Neural progenitor cell (in vitro differentiated cells): ENCODE data around the gene PNPLA6. TPM values are rescaled to one million over a fixed set of nuclear protein-coding genes. Genes with fewer than 3 reads are reported as not detected.

Source experiments
- DNase-seq: peaks from one replicate; pipeline ENCODE4 v3.0.0-alpha.2; 2016; ENCODE audit warnings: low spot score
- H2AFZ ChIP-seq: fragments of 200-600 bp; sonication (generic); replicated peaks from 2 replicates; pipeline ENCODE4 v1.6.1; 2016; ENCODE audit warnings: antibody characterized with exemption
- H3F3A ChIP-seq: fragments of 200-600 bp; sonication (generic); 2 replicates; pipeline ENCODE4 v1.6.1; 2016; ENCODE audit warnings: antibody characterized with exemption, low read depth
- H3K27ac ChIP-seq: fragments of 200-600 bp; sonication (generic); 2 replicates; pipeline ENCODE4 v1.5.1; 2016; ENCODE audit warnings: mild to moderate bottlenecking
- H3K27me3 ChIP-seq: fragments of 200-600 bp; sonication (generic); 2 replicates; pipeline ENCODE4 v1.6.1; 2016; ENCODE audit warnings: mild to moderate bottlenecking, moderate library complexity
- H3K36me3 ChIP-seq: fragments of 200-600 bp; sonication (generic); 2 replicates; pipeline ENCODE4 v1.5.1; 2016
- H3K4me1 ChIP-seq: fragments of 200-600 bp; sonication (generic); 2 replicates; pipeline ENCODE4 v1.6.1; 2016; ENCODE audit warnings: mixed run types
- H3K4me2 ChIP-seq: fragments of 200-600 bp; sonication (generic); 2 replicates; pipeline ENCODE4 v1.6.1; 2016
- H3K4me3 ChIP-seq: fragments of 200-600 bp; sonication (generic); 2 replicates; pipeline ENCODE4 v1.5.1; 2016
- H3K79me2 ChIP-seq: fragments of 200-600 bp; sonication (generic); 2 replicates; pipeline ENCODE4 v1.6.1; 2016; ENCODE audit warnings: low read depth
- H3K9ac ChIP-seq: fragments of 200-600 bp; sonication (generic); 2 replicates; pipeline ENCODE4 v1.6.1; 2016
- H3K9me3 ChIP-seq: fragments of 200-600 bp; sonication (generic); 2 replicates; pipeline ENCODE4 v1.5.1; 2016; ENCODE audit warnings: low read depth
- H4K20me1 ChIP-seq: fragments of 200-600 bp; sonication (generic); 2 replicates; pipeline ENCODE4 v1.6.1; 2016; ENCODE audit warnings: low read depth
- H3K27ac Mint-ChIP-seq: 3 replicates; pipeline ENCODE4 v1.8.0; 2021; ENCODE audit warnings: mixed read lengths
- H3K27me3 Mint-ChIP-seq: 2 replicates; pipeline ENCODE4 v1.8.0; 2022; ENCODE audit warnings: low read depth, mild to moderate bottlenecking, inconsistent platforms, moderate library complexity, mixed read lengths; ENCODE audit not compliant: insufficient read depth
- H3K36me3 Mint-ChIP-seq: 3 replicates; pipeline ENCODE4 v1.8.0; 2021; ENCODE audit warnings: mixed read lengths
- H3K4me1 Mint-ChIP-seq: 3 replicates; pipeline ENCODE4 v1.8.0; 2021; ENCODE audit warnings: mixed read lengths
- H3K4me3 Mint-ChIP-seq: 3 replicates; pipeline ENCODE4 v1.8.0; 2021; ENCODE audit warnings: mild to moderate bottlenecking, moderate library complexity, mixed read lengths
- H3K9me3 Mint-ChIP-seq: 3 replicates; pipeline ENCODE4 v1.8.0; 2020; ENCODE audit warnings: mixed read lengths
- EZH2 ChIP-seq: fragments of 200-600 bp; sonication (generic); IDR thresholded peaks from 2 replicates; pipeline ENCODE4 v1.6.1; 2017; ENCODE audit warnings: antibody characterized with exemption, mild to moderate bottlenecking, moderate library complexity
- EZH2phosphoT487 ChIP-seq: fragments of 200-600 bp; sonication (generic); IDR thresholded peaks from 2 replicates; pipeline ENCODE4 v1.6.1; 2017; ENCODE audit warnings: antibody characterized with exemption
- total RNA-seq: library from RNA; depleted of rRNA; stranded (reverse); fragments of >200 nt; gene quantifications from 2 replicates; pipeline ENCODE4 v1.2.3, GENCODE V29; 2015; ENCODE audit warnings: low replicate concordance
- TF ChIP-seq, protein P1 (sequence below): fragments of 200-600 bp; sonication (generic); IDR thresholded peaks from 2 replicates; pipeline ENCODE4 v1.5.1; 2017; ENCODE audit warnings: antibody characterized with exemption, mild to moderate bottlenecking

PNPLA6 gene
- total RNA-seq, 1 donor from 2014 or later, result 25.5 TPM

- Histone ChIP-seq H3K9me3 (no peaks in the 10 kb centered on the region), H3K4me1 (no peaks in the 10 kb centered on the region), H3K36me3 (no peaks in the 10 kb centered on the region), H3K9ac (no peak overlapping the region), H4K20me1 (no peaks in the 10 kb centered on the region), H3K27ac (no peak overlapping the region), H3K4me3 (no peak overlapping the region), H3F3A (no peaks in the 10 kb centered on the region), H3K4me2 (no peak overlapping the region), H2AFZ (no peak overlapping the region), H3K79me2 (no peaks in the 10 kb centered on the region), H3K27me3 (peaks cover 56% of the 10 kb centered on the region)
- Mint-ChIP-seq H3K27me3 (peaks cover 13% of the 10 kb centered on the region), H3K4me1 (no peaks in the 10 kb centered on the region), H3K27ac (no peak overlapping the region), H3K36me3 (no peaks in the 10 kb centered on the region), H3K4me3 (no peak overlapping the region), H3K9me3 (no peaks in the 10 kb centered on the region)
- no peak for DNase-seq
- TF ChIP-seq, protein P1, sequence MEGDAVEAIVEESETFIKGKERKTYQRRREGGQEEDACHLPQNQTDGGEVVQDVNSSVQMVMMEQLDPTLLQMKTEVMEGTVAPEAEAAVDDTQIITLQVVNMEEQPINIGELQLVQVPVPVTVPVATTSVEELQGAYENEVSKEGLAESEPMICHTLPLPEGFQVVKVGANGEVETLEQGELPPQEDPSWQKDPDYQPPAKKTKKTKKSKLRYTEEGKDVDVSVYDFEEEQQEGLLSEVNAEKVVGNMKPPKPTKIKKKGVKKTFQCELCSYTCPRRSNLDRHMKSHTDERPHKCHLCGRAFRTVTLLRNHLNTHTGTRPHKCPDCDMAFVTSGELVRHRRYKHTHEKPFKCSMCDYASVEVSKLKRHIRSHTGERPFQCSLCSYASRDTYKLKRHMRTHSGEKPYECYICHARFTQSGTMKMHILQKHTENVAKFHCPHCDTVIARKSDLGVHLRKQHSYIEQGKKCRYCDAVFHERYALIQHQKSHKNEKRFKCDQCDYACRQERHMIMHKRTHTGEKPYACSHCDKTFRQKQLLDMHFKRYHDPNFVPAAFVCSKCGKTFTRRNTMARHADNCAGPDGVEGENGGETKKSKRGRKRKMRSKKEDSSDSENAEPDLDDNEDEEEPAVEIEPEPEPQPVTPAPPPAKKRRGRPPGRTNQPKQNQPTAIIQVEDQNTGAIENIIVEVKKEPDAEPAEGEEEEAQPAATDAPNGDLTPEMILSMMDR, result no peak
- no peak for TF ChIP-seq EZH2
- TF ChIP-seq EZH2phosphoT487, result no peak
These were observed 46.9 kb downstream of the PNPLA6 start for GRCh38 chr19:7582446-7582845.

GRCh38 chr19:7589822-7590221 lies 54.3 kb downstream of the PNPLA6 start:
- Histone ChIP-seq H3K4me1 (no peaks in the 10 kb centered on the region), H3K27ac (no peak overlapping the region), H3K9me3 (no peaks in the 10 kb centered on the region), H3K4me2 (no peak overlapping the region), H3F3A (no peaks in the 10 kb centered on the region), H3K79me2 (no peaks in the 10 kb centered on the region), H3K27me3 (peaks cover 20% of the 10 kb centered on the region), H2AFZ (no peak overlapping the region), H3K4me3 (no peak overlapping the region), H3K9ac (no peak overlapping the region), H3K36me3 (no peaks in the 10 kb centered on the region), H4K20me1 (no peaks in the 10 kb centered on the region)
- DNase-seq, result no peak
- Mint-ChIP-seq H3K4me1 (peaks cover 2% of the 10 kb centered on the region), H3K27ac (no peak overlapping the region), H3K36me3 (no peaks in the 10 kb centered on the region), H3K4me3 (no peak overlapping the region), H3K27me3 (peaks cover 7% of the 10 kb centered on the region), H3K9me3 (no peaks in the 10 kb centered on the region)
- no peak for TF ChIP-seq EZH2phosphoT487
- no peak for TF ChIP-seq EZH2
- TF ChIP-seq, protein P1, result no peak

DNA sequence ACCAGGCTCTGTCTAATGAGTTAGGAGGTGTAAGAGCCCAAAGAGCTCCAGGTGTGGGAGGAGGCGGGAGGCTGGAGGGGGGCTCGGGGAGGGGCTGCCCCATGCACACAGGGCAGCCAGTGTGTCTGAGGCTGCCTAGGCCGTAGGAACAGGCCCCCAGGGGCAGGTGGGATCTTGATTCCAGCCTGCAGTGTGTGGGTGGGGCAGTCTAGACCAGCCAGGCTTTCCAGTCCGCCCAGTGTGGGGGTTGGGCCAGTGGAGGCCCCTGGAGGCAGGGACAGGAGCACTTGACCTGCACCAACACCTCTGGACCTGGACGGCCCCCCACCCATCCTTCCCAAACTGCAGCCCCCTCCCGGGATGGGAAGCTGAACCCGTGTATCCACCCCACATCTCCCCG lies 54.7 kb downstream of the PNPLA6 start:
- Mint-ChIP-seq H3K9me3 (no peaks in the 10 kb centered on the region), H3K4me3 (no peak overlapping the region), H3K4me1 (peaks cover 4% of the 10 kb centered on the region), H3K27me3 (peaks cover 10% of the 10 kb centered on the region), H3K27ac (no peak overlapping the region), H3K36me3 (no peaks in the 10 kb centered on the region)
- no peak overlapping the region for H3K4me2 ChIP-seq
- DNase-seq, result no peak
- no peak overlapping the region for H3K4me3 ChIP-seq
- no peaks in the 10 kb centered on the region for H4K20me1 ChIP-seq
- no peak overlapping the region for H2AFZ ChIP-seq
- H3F3A ChIP-seq, result no peaks in the 10 kb centered on the region
- H3K9me3 ChIP-seq, result no peaks in the 10 kb centered on the region
- no peaks in the 10 kb centered on the region for H3K79me2 ChIP-seq
- TF ChIP-seq EZH2phosphoT487 (no peak), EZH2 (no peak)
- TF ChIP-seq, protein P1, result no peak
- H3K36me3 ChIP-seq, result no peaks in the 10 kb centered on the region
- peaks cover 24% of the 10 kb centered on the region for H3K27me3 ChIP-seq
- no peak overlapping the region for H3K9ac ChIP-seq
- no peak overlapping the region for H3K27ac ChIP-seq
- no peaks in the 10 kb centered on the region for H3K4me1 ChIP-seq
